Karpas-422 (cell line): ENCODE data around the gene ELL. TPM values are rescaled to one million over a fixed set of nuclear protein-coding genes. Genes with fewer than 3 reads are reported as not detected.

Experiments
- DNase-seq: peaks from one replicate; pipeline ENCODE4 v3.0.0-alpha.2; 2015
- H2AFZ ChIP-seq: fragments of 200-600 bp; sonication (generic); 2 replicates; pipeline ENCODE4 v1.6.1; 2014; ENCODE audit warnings: antibody characterized with exemption, low read length, mixed read lengths
- H3K27ac ChIP-seq: fragments of 200-600 bp; sonication (generic); 2 replicates; pipeline ENCODE4 v1.5.1; 2014; ENCODE audit warnings: mild to moderate bottlenecking, low read length, moderate library complexity
- H3K27me3 ChIP-seq: fragments of 200-600 bp; sonication (generic); 2 replicates; pipeline ENCODE4 v1.6.1; 2014; ENCODE audit warnings: low read length, mixed read lengths
- H3K36me3 ChIP-seq: fragments of 200-600 bp; sonication (generic); 2 replicates; pipeline ENCODE4 v1.6.1; 2014; ENCODE audit warnings: low read length, mixed read lengths; ENCODE audit not compliant: insufficient read depth
- H3K4me1 ChIP-seq: fragments of 200-600 bp; sonication (generic); 2 replicates; pipeline ENCODE4 v1.6.1; 2014; ENCODE audit warnings: mild to moderate bottlenecking, low read length, mixed read lengths
- H3K4me2 ChIP-seq: fragments of 200-600 bp; sonication (generic); 2 replicates; pipeline ENCODE4 v1.6.1; 2014; ENCODE audit warnings: low read length, low read depth, mild to moderate bottlenecking; ENCODE audit not compliant: poor library complexity, severe bottlenecking
- H3K4me3 ChIP-seq: fragments of 200-600 bp; sonication (generic); 2 replicates; pipeline ENCODE4 v1.5.1; 2014; ENCODE audit warnings: mild to moderate bottlenecking, antibody characterized with exemption, low read length, mixed read lengths
- H3K79me2 ChIP-seq: fragments of 200-600 bp; sonication (generic); 2 replicates; pipeline ENCODE4 v1.6.1; 2014; ENCODE audit warnings: mild to moderate bottlenecking, low read length, mixed read lengths
- H3K9ac ChIP-seq: fragments of 200-600 bp; sonication (generic); 2 replicates; pipeline ENCODE4 v1.6.0; 2014; ENCODE audit warnings: low read length
- H3K9me2 ChIP-seq: fragments of 200-600 bp; sonication (generic), shearing (Covaris generic); replicated peaks from 2 replicates; pipeline ENCODE4 v1.6.0; 2014; ENCODE audit warnings: mild to moderate bottlenecking, low read length, moderate library complexity; ENCODE audit not compliant: insufficient read depth
- H3K9me3 ChIP-seq: fragments of 300-700, 200-600 bp; sonication (generic); 2 replicates; pipeline ENCODE4 v1.6.1; 2014; ENCODE audit warnings: low read length, mixed read lengths
- H4K20me1 ChIP-seq: fragments of 200-600 bp; sonication (generic); 2 replicates; pipeline ENCODE4 v1.6.1; 2014; ENCODE audit warnings: mild to moderate bottlenecking, antibody characterized with exemption, low read length, low read depth; ENCODE audit not compliant: insufficient read depth
- total RNA-seq: library from RNA; depleted of rRNA; stranded (reverse); fragments of >200 nt; shearing (Covaris generic); gene quantifications from 2 replicates; pipeline ENCODE4 v1.2.3, GENCODE V29; 2014; ENCODE audit warnings: low replicate concordance

Gene ELL
- total RNA-seq, 1 experiment from 2014 or later: 10.9 TPM

DNA sequence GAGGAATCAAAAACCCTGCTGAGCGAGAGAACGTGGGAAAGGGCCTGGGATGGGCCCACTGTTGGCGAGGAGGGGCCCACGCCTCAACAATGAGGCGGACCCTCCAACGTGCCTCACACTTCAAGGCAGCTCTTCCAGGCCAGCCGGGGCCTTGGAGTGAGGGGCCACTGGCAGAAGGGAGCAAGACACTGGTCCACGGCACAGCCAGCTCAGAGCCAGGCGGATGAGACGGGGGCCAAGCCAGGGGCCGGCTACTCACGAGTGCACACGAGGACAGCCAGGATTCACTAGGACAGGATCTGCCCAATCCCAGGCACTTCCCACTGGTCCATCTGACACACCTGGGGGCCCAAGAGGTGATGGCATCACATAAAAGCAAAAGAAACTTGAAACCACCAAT lies 20.5 kb downstream of the ELL start:
- no peak for DNase-seq
- Histone ChIP-seq H3K9me2 (no peaks in the 10 kb centered on the region), H4K20me1 (peaks cover 37% of the 10 kb centered on the region), H3K27me3 (no peaks in the 10 kb centered on the region), H2AFZ (no peak overlapping the region), H3K79me2 (peaks cover 96% of the 10 kb centered on the region), H3K9me3 (no peaks in the 10 kb centered on the region), H3K4me1 (peaks cover 60% of the 10 kb centered on the region), H3K4me3 (no peak overlapping the region), H3K27ac (no peak overlapping the region), H3K4me2 (no peak overlapping the region), H3K9ac (no peak overlapping the region), H3K36me3 (no peaks in the 10 kb centered on the region)

- no peak overlapping the region for H2AFZ ChIP-seq
- DNase-seq: no peak
- H3K36me3 ChIP-seq: no peaks in the 10 kb centered on the region
- no peaks in the 10 kb centered on the region for H3K27me3 ChIP-seq
- H3K9me2 ChIP-seq: no peaks in the 10 kb centered on the region
- H3K9ac ChIP-seq: no peak overlapping the region
- H4K20me1 ChIP-seq: peaks cover 37% of the 10 kb centered on the region
- no peak overlapping the region for H3K4me3 ChIP-seq
- H3K9me3 ChIP-seq: no peaks in the 10 kb centered on the region
- H3K4me2 ChIP-seq: no peak overlapping the region
- H3K79me2 ChIP-seq: peaks cover 96% of the 10 kb centered on the region
- H3K27ac ChIP-seq: no peak overlapping the region
- H3K4me1 ChIP-seq: peaks cover 57% of the 10 kb centered on the region
These were observed 21.1 kb downstream of the ELL start for GRCh38 chr19:18500799-18501198.

- Histone ChIP-seq H3K79me2 (peaks cover 96% of the 10 kb centered on the region), H3K9me3 (no peaks in the 10 kb centered on the region), H3K9me2 (no peaks in the 10 kb centered on the region), H2AFZ (no peak overlapping the region), H4K20me1 (peaks cover 40% of the 10 kb centered on the region), H3K36me3 (no peaks in the 10 kb centered on the region), H3K27me3 (no peaks in the 10 kb centered on the region), H3K4me3 (no peak overlapping the region), H3K4me2 (no peak overlapping the region), H3K9ac (no peak overlapping the region), H3K27ac (no peak overlapping the region), H3K4me1 (peaks cover 54% of the 10 kb centered on the region)
- no peak for DNase-seq
These were observed 21.5 kb downstream of the ELL start for GRCh38 chr19:18500376-18500775.

- Histone ChIP-seq H4K20me1 (peaks cover 44% of the 10 kb centered on the region), H3K9me2 (no peaks in the 10 kb centered on the region), H3K27ac (no peak overlapping the region), H3K36me3 (no peaks in the 10 kb centered on the region), H3K79me2 (peaks cover 96% of the 10 kb centered on the region), H3K4me3 (no peak overlapping the region), H3K4me1 (peaks cover 42% of the 10 kb centered on the region), H3K9me3 (no peaks in the 10 kb centered on the region), H2AFZ (no peak overlapping the region), H3K27me3 (no peaks in the 10 kb centered on the region), H3K4me2 (no peak overlapping the region), H3K9ac (no peak overlapping the region)
- DNase-seq: no peak
These were observed 22.7 kb downstream of the ELL start for GRCh38 chr19:18499055-18499775.

DNA sequence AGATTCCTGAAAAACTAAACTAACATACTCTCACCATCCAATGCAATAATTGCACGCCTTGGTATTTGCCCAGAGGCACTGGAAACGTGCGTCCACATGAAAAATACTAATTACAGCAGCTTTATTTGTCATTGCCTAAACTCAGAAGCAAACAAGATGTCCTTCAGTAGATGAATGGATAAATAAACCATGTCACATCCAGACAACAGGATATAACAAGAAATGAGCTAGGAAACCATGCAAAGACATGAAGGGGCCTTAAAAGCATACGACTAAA lies 25.0 kb downstream of the ELL start:
- Histone ChIP-seq H3K27ac (no peak overlapping the region), H3K9me3 (no peaks in the 10 kb centered on the region), H3K4me2 (no peak overlapping the region), H2AFZ (no peak overlapping the region), H3K4me1 (peaks cover 20% of the 10 kb centered on the region), H3K9ac (no peak overlapping the region), H3K79me2 (peaks cover 96% of the 10 kb centered on the region), H3K36me3 (no peaks in the 10 kb centered on the region), H3K4me3 (no peak overlapping the region), H3K27me3 (no peaks in the 10 kb centered on the region), H3K9me2 (no peaks in the 10 kb centered on the region), H4K20me1 (peaks cover 47% of the 10 kb centered on the region)
- DNase-seq: no peak

DNA sequence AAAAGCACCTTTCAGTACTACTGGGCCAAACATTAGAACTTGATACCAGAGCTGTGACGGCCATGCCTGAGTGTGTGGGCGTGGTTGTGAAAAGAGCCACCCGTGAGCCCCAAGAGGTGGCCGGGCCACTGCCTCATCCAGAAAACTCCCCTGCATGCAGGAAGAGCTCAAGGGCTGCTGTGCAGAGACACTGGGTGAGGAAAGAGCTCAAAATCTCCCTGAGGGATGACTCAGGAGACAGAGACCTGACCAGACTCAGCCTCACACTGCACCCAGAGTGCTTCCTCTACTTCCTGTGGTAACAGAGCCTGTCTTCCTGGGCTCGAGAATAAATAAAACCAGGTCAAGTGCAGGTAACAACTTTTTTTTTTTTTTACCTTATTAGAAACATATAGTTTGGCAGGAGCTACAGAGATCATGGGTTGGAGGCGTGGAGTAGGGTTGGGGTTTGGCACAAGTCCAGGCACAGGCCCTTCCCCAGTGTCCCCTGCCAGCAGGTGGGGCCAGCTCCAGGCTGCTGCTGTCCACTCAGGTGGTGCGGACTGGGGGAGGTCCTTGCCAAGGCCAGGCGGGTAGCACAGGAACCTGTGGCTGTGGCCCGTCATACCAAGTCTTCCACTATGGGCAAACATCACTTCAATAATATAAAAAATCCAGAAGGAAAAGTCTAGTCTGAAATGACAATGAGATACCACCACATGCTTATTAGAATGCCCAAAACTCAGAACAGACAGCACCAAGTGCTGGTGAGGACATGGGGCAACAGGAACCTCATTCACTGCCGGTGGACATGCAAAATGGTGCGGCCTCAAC lies 25.5 kb downstream of the ELL start:
- Histone ChIP-seq H3K36me3 (no peaks in the 10 kb centered on the region), H3K9me2 (no peaks in the 10 kb centered on the region), H3K4me1 (peaks cover 15% of the 10 kb centered on the region), H3K4me2 (no peak overlapping the region), H3K27ac (no peak overlapping the region), H2AFZ (no peak overlapping the region), H3K27me3 (no peaks in the 10 kb centered on the region), H3K9ac (no peak overlapping the region), H3K4me3 (no peak overlapping the region), H3K9me3 (no peaks in the 10 kb centered on the region), H3K79me2 (peaks cover 96% of the 10 kb centered on the region), H4K20me1 (peaks cover 49% of the 10 kb centered on the region)
- no peak for DNase-seq

- Histone ChIP-seq H3K9me3 (no peaks in the 10 kb centered on the region), H3K27me3 (no peaks in the 10 kb centered on the region), H3K9ac (no peak overlapping the region), H3K79me2 (peaks cover 94% of the 10 kb centered on the region), H3K4me1 (peaks cover 8% of the 10 kb centered on the region), H3K36me3 (no peaks in the 10 kb centered on the region), H3K9me2 (no peaks in the 10 kb centered on the region), H3K27ac (no peak overlapping the region), H2AFZ (no peak overlapping the region), H3K4me3 (no peak overlapping the region), H4K20me1 (peaks cover 55% of the 10 kb centered on the region), H3K4me2 (no peak overlapping the region)
- no peak for DNase-seq
These were observed 26.5 kb downstream of the ELL start for GRCh38 chr19:18495204-18495911.

GRCh38 chr19:18494267-18494607 lies 27.6 kb downstream of the ELL start:
- Histone ChIP-seq H3K79me2 (peaks cover 92% of the 10 kb centered on the region), H3K27me3 (no peaks in the 10 kb centered on the region), H3K36me3 (no peaks in the 10 kb centered on the region), H3K4me1 (peaks cover 7% of the 10 kb centered on the region), H3K4me3 (no peak overlapping the region), H3K27ac (no peak overlapping the region), H3K4me2 (no peak overlapping the region), H3K9me2 (no peaks in the 10 kb centered on the region), H2AFZ (no peak overlapping the region), H4K20me1 (peaks cover 49% of the 10 kb centered on the region), H3K9ac (no peak overlapping the region), H3K9me3 (no peaks in the 10 kb centered on the region)
- no peak for DNase-seq
